Measurements from ENCODE around the gene RGS3.

Gene RGS3

GRCh38 chr9:113600871-113601614, 137.5 kb downstream of the RGS3 start:
- no peak for DNase-seq (ENCODE audit: low read depth)

DNA sequence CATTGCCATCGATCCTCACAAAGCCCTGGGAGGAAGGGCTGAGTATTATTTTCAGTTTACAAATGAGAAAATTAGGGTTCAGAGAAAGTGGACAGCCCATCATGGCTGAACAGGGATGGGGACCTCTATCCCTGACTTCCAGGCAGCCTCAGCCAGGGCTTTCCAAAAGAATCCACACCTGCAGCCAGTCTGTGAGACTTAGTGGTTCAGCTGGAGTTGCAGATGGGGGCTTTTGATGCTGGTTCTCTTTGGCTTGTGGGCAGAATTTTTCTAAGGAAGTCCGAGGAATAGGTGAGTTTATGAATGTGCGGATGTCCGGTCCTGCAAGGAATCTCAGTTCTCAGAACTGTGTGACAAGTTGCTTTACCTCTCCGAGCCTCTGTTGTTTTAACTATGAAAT, 138.1 kb downstream of the RGS3 start:
- DNase-seq (ENCODE audit: low read depth), result no peak

DNA sequence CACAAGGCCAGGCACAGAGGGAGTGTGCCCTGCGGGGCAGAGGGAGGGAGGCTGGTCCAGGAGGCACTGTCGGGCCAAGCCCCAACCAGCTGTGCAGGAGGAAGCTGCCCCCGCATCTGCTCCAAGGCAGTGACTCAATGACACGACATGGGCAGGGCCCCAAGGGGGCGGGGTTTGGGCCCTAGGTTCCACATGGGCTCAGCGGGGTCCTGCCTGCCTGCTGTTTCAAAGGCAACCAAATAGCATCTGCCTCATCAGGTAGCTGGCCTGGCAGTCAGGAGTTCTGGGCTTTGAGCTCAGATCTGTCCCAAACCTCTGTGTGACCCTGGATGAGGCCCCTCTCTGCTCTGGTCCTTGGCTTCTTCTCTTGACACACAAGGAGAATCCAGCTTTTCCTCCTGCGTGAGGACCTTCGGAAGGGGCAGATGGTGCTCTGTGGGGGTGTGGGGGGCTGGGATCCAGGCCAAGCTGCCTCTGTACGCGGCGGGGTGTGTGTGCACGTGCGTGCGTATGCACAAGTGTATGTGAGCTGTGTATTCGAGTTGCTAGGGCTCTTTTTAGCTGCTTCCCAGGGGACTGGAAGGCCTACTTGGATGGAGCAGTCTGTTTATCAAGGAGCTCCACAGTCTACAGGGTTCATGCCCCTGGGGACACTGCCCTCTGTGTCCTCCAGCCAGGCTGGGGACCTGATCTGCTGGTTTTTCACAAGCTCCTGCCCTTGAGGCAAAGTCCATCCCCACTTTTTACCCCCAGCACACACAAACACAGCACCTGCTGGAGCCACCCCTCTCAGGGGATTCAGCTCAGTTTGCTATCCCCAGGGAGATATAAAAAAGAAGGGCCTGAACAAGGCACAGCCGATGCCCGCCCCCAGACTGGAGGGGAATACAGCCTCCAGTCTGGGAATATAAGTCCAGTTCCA, 138.9 kb downstream of the RGS3 start:
- DNase-seq (ENCODE audit: low read depth), result peak; percentile 56

DNA sequence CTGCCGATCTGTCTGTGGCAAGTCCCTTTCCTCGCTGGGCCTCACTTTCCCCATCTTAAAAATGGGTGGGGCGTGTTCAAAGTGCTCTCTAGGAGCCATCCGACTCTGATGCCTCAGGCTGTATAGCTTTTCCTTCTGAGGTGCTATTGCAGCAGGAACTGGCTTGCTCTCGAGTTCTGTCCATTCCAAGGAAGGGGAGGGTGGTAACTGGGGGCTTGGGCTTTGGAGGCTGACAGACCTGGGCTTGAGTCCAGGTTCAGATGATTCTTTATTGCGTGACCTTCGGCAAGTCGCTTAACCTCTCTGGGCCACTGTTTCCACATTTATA, 139.5 kb downstream of the RGS3 start:
- DNase-seq (ENCODE audit: low read depth), result no peak

DNA sequence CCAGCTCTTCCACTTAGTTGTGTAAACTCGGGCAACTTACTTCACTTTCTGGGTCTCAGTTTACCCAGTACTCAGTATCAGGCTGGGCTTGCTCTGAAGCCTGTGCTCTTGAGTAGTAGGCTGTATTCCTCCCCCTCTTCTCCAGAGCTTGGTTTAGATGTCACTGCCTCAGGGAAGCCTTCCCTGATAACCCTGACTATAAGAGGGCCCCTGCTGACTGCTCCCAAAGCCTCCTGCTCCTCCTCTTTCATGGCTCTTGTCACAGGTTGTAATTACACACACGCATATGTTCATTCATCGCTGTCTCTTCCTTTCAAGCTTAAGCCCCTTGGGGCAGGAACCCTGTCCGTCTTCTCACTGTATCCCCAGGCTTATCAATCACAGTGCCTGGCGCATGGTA, 140.2 kb downstream of the RGS3 start:
- DNase-seq (ENCODE audit: low read depth), result no peak

DNA sequence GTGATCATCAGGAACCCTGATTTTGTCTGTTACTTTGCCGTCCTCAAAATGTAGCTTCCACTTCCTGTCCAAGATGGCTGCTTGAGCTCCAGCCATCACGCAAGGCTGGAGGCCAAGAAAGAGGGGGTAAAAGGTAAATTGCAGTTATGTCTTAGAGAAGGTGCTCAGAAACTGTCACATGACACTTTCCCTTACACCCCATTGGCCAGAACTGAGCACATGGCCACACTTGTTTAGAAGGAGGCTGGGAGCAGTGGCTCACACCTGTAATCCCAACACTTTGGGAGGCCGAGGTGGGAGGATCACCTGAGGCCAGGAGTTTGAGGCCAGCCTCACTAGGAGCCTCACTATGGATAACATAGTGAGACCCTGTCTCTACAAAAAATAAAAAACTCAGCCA, 140.9 kb downstream of the RGS3 start:
- no peak for DNase-seq (ENCODE audit: low read depth)

DNA sequence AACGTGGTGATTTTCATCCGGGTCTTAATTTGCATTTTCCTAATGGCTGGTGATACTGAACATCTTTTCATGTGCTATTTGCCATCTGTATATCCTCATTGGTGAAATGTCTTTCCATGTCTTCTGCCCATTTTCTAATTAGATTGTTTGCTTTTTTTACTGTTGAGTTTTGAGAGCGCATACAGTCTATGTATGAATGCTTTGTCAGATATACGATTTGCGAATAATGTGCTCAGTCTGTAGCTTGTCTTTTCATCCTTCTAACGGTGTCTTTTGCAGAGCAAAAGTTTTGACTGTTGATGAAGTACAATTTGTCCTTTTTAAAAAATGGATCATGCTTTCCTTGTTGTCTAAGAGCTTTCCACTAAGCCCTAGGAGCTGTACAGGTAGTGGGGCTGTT, 143.0 kb downstream of the RGS3 start:
- DNase-seq (ENCODE audit: low read depth), result no peak

DNA sequence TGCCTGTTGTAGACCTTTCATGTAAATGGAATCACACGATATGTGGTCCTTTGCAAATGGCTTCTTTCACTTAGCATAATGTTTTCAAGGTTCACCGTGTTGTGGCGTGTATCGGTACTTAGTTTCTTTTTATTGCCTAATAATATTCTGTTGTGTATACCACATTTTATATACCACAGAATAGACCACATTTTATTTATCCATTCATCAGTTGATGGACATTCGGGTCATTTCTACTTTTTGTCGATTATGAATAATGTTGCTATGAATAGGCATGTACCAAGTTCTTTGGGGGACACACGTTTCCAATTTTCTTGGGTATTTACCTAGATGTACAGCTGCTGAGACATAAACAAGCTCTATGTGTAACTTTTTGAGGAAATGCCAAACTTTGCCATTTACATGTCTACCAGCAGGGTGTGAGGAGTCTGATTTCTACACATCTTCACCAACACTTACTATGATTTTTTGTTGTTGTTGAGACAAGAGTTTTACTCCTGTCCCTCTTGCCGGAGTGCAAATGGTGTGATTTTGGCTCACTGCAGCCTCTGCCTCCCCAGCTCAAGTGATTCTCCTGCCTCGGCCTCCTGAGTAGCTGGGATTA, 144.7 kb downstream of the RGS3 start:
- DNase-seq (ENCODE audit: low read depth), result no peak

- no peak for DNase-seq (ENCODE audit: low read depth)
Observed at GRCh38 chr9:113609562-113610318, 146.2 kb downstream of the RGS3 start.

DNA sequence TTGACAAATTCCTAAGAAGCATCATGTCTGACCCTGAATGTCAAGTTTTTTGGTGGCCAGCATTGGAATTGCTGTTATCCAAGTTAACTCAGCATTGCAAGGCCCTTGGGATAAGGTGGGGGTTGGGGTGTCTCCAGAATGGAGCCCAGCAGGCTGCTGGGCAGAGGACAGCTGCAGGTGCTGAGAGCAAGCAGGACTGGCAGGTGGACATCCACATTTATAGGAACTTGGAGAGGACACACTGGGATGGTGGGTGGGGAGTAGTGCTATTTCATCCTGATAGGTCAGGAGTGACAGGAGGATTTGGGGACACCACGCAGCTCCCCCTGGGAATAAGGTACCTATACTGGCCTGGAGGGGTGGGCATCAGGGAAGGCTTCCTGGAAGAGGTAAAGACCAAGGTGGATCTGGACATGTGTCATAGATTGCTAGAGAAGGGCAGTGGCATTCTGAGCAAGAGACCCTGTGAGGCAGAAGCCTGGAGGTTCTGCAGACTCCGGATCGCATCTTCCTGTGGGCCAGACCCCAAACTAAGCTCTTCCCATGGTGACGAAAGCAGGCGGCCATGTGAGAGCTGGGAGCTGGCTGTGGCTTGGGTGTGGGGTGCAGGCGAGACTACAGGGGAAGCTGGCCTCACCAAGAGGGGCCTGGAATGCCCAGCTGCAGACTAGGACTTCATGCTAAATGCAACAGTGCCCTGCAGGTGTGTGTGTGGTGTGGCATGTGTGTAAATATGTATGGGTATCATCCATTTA, 148.1 kb downstream of the RGS3 start:
- no peak for DNase-seq (ENCODE audit: low read depth)

GRCh38 chr9:113612216-113612747, 148.8 kb downstream of the RGS3 start:
- no peak for DNase-seq (ENCODE audit: low read depth)

DNA sequence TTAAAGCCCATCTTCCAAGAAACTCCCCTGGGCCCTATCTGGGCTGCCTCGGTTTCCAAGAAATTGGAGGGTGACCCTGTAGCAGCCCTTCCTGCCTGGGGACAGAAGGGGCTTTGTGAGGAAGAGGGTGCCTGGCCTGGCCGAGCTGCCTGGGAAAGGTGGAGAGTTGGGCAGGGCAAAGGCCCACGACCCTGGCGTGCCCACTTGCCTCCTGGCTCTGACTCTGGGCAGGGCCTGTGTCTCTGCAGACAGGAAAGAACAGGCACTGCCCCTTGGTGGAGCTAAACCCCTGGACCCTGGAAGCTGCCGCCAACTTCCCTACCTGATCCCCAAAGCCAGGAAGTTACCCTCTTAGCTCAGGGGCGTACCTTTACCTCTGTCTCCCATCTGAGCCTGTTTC, 149.3 kb downstream of the RGS3 start:
- DNase-seq (ENCODE audit: low read depth), result no peak

DNA sequence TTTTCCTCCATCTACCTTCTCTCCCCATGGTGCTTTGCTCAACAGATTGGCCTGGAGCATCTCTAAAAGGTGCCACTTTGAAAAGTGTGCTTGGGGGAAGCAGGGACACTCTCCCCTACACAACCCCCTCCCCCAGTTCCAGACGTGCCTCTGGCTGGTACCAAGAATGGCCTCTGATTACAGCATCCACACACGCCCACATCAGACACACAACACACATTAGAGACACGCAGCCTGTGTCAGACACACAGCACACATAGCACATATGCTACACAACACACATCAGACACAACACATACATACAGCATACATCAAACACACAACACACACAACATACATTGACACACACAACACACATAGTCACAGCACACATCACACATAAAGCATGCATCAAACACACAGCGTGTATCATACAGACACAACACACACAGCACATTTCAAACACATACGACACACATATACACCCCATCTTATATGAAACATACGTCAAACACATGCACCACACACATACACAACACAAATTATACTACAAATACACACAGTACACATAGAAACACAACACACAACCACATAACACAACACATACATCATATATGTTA, 150.4 kb downstream of the RGS3 start:
- DNase-seq (ENCODE audit: low read depth), result no peak

GRCh38 chr9:113614843-113615648, 151.5 kb downstream of the RGS3 start:
- DNase-seq (ENCODE audit: low read depth), result no peak

GRCh38 chr9:113616116-113616515, 152.6 kb downstream of the RGS3 start:
- no peak for DNase-seq (ENCODE audit: low read depth)

- no peak for DNase-seq (ENCODE audit: low read depth)
Observed at GRCh38 chr9:113616621-113617496, 153.3 kb downstream of the RGS3 start.

DNA sequence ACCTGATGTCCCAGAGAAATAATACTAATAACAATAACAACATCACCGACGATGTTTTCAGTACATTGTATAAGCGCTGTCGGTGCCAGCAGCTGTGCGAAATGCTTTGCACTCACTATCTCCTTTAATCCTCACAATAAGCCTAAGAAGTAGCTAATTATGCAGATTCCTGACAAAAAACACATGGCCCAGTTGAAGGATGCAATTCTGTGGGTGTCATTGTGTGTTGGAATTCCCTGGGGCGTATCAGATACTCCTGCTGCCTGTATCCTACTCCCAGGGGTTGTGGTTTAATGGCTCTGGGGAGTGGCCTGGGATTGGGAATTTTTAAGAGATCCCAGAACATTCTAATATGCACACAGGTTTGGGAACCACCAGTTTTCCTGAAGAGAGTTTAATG, 154.0 kb downstream of the RGS3 start:
- no peak for DNase-seq (ENCODE audit: low read depth)

GRCh38 chr9:113618836-113619490, 155.4 kb downstream of the RGS3 start:
- DNase-seq (ENCODE audit: low read depth), result no peak
